ENCODE measurements around the gene KCNC4.
A peak's percentile ranks its signal among the peaks of the same experiment; 100 is the strongest.

Gene KCNC4

DNA sequence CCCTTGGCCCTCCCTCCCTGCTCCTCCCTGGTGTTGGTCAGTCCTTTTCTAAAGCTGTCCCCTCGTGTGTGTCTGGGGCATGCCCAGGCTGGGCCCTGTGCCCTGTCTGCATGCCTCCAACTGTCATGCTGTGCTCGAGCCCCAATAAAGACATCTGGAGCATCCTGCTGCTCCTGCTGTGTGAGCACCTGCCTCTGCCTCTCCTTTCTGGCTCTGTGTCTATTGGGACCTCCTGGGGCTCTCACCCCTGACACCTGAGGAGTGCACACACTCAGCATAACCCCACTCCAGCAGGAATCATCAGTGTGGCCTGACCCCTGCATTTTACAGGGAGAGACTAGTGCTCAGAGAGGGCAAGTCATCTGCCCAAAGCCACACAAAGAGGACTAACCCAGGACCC, 23.7 kb downstream of the KCNC4 start:
- peak; percentile 14 for DNase-seq

DNA sequence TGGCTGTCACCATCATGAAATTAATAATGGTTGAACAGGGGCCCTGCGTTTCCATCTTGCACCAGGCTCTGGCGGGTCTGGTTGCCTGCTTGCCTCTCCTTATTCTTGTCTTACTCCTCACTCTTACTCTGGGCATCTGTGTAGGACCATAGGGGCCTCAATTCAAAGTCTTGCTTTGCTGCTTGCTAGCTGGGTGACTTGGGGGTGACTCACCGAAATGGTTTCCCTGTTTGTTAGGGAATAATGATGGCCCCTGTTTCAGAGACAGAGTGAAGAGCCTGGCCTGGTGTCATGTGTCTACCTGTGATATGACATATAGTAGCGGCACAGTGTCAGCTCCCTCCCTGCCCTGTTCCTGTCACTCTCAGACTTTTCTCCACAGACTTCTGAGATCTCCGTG, 24.6 kb downstream of the KCNC4 start:
- DNase-seq = no peak

DNA sequence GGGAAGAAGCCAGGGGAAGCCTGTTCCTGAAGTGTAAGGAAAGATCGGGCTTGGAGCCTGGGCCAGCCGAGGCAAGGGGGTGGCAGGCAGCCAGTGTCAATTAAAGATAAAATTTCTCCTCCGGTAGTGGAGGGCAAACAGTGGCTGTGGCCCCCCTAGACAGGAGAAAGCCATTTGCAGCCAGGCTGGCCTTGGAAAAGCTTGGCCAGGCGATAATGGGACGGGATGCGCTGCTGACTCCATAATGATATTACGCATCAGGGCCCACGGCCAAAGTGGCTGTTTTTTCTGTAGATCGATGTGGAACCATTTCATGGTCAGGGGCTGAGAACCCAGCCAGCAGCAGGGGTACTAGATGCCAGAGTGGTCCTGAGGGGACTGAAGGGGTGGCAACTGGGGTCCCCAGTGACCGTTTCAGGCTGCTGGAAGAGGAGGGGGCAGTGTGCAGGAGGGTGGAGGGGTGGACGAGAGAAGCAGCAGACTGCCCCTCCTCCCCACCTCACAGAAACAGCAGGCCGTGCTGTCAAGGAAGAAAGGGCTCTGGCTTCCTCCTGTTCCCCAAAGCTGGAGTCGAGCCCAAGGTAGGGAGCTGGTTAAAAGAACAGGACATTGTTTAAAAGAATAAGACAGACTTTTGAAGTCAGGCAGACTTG, 25.2 kb downstream of the KCNC4 start:
- no peak for DNase-seq

DNA sequence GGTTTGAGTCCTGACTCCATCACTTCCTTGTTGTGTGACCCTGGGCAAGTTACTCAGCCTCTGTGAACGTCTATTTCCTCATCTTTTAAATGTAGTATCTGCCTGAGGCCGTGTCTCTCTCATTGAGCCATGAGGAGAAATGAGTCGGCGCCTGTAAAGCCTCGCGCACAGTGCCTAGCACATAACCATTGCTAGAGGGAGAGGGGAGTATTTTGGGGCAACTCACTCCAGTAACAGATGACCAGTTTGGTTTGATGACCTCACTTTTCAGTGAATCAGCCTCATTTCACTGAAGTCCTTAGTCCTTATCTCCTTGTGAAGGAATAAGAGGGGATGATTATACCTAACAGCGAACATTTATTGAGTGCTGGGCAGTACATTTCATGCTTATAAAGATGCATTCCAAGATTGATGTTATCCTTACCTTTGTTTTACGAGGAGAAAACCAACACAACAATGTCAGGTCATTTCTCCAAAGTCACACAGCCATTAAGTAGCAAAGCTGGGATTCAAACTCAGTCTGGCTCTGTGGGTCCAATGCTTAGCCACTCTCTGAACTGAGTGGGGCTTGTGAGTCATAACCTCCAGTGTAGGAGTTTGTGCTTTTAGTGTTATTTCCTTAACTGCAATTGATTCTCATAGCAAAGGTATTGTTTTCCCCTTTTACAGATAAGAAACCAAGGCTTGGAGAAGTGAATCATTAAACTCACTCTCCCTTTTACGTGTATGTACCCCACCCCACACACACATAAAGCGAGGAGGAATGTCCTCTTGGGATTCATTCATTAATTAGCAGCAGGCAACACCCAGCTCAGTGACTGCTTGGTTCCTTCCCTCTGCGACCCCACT, 25.9 kb downstream of the KCNC4 start:
- DNase-seq = no peak

DNA sequence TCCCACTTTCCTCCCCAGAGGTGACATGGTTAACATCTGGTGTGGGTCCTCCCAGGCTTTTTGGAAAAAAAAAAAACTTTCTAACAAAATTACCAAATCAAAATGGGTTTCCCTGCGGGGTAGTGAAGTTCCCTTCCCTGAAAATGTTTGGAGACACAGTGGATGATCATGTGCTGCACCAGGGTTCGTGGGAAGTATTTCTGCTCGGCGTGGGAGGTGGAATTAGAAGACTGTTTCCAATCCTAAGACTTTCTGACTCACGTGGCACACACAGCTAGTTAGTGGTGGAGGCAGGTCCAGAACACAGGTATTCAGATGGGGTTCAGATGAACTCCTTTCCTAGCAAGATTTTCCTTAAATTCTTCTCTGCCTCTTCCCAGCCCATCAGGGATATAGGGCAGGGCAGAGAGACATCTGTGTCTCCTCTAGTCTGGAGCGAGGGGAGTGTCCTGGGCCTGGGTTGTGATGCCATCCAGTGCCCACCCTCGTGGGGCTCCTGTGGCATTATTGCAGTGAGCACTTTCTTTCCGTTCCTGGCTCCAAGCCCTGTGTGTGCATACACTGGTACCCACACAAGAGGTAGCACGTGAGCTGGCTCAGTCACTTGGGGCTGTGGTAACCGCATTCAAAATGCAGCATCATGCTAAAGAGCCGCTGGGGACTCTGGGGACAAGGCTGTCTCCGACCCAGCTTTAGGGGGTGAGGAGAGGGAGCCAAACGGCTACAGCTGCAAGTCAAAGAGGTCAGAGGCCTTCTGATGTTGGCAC, 27.5 kb downstream of the KCNC4 start:
- DNase-seq = no peak

DNA sequence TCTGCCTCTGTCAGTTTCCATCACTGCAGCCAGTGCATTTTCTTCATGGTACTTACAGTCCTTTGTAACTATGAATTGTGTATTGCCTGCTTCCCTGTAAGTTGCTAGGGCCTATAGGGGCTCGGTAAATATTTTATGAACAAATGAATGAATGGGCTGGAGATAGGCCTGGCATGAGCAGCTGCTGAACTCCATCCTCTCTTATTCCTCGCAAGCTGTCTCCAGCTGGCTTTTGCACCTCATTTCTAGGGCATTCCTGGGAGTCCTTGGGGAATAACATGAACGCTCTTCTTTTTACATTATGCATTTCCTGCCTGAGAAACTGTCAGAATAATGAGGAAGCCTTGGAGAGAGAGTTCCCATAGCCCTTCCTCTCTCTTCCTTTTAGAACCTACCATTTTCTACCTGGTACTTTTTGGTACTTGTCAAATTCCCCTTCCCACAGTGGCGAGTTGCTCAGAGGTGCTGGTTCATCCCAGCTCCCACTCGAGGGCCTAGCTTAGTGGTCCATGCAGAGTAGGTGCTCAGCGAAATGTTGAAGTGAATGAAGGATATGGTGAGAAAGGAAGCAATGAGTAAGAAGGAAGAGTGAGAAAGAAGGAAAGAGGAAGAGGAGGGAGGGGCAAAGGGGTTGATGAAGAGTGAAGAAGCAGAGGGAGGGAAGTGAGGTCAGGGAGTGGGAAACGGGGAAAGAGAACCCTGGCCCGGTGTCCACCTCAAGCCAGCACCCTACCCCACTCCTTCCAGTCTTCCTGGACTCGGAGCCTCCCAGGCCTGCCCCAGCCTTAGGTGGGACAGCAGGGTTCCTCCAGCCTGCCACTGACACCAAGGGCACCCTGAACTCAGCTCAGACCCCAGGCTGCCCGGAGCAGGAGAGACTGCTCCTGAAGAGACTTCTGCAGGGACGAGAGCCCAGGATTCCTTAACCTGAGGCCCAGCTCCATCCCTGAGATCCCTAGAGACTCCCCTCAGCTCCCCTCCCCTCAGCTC, 29.6 kb downstream of the KCNC4 start:
- no peak for DNase-seq

DNA sequence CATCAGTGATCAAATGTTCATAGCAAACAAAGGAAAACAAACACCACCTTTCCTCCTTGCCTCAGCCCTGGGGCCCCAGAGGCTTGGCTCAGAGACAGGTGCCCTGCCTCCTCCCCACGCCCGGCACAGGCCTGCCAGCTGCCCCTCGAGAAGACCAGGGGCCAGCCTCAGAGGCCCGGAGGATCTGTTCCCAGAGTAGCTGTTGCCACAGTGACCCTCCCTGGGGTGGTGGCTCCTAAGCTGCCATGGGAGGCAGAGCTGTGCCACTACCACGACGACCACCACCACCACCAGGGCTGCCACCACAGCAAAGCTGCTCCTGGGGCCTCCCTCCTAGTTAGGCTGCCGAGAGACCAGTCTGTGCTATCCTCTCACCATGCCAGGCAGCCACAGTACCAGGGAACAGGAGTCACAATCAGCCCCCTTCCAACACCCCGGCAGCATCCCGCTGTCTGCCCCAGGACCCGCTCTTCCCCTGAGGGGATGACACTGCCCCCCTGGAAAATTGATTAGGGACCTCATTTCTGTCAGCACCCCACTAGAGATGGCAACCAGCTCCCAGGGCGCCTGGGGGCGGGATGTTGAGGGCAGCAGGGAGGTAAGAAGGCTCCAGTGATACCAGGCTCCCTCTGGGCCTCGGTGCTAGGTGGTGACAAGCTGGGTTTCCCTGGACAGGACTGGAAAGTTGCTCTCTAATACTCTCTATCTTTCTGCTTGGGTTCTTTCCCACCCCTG, 30.5 kb downstream of the KCNC4 start:
- peak; percentile 64 for DNase-seq

DNA sequence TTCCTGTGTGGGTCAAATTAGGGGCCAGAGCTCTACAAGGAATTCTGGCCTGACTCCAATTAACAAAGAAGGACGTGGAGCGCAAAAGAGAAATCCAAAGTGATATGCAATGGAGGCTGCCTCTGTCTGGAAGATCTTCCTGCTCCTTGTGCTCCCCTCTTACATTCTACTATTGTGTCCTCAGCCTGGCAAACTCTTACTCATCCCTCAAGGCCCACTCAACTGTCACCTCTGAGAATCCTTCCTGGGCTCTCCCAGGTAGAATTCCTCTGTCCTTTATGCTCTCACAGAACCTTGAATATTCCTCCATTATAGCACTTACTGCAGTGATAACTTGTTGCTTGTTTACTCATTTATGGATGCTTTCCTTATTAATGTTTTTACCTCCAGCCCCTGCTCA, 31.4 kb downstream of the KCNC4 start:
- DNase-seq = no peak

DNA sequence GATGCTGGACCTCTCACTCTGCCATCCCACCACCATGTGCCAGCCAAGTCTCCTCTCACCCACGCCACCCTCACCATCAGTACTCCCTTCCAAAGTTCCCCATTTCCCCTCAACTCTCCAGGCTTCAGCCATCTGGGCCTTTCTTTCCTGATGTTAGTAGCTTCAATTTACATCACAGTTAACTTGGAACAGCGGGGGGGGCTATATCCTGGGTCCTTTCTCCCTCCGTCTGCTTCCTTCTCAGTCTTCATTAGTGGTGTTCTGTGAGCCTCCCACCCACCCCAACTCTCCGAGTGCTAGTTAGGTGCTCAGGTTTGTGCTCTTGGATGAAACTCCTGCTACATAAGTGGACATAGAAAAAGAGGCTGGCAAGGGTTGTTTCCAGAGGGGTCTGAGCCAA, 31.9 kb downstream of the KCNC4 start:
- DNase-seq = no peak

DNA sequence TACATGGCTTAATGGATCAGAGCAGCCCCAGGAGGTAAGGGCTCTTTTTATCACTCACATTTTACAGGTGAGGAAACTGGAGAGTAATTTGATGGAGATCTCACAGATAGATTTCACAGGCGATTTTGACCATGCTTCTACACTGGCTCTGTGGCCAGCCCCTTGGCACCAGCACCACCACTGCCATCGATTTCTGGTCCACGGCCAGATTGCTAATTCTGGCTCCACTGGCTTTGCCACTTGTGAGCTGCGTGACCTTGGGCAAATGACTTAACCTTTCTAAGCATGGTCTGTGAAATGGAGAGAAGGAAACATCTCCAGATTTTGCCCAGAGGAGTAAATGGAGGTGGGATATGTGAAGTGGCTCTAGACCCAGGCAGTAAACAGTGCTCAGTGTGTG, 32.6 kb downstream of the KCNC4 start:
- no peak for DNase-seq

DNA sequence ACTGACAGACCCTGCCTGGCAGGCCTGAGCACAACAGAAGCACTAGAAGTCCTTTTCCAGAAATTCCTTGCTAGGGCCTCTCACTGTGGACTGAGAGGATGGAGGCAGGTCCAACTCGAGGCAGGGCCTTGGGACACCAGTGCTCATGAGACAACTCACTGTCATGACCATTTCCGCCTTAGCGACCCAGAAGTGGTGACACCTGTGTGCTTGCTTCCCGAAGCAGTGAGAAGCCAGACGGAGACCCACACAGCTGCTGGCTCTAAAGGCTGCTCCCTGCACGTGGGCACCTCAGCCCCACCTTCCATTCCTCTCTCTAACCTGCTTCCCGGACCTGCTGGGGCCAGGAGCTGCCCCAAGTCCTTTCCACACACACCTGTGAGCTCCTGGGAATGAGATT, 33.0 kb downstream of the KCNC4 start:
- peak; percentile 17 for DNase-seq

DNA sequence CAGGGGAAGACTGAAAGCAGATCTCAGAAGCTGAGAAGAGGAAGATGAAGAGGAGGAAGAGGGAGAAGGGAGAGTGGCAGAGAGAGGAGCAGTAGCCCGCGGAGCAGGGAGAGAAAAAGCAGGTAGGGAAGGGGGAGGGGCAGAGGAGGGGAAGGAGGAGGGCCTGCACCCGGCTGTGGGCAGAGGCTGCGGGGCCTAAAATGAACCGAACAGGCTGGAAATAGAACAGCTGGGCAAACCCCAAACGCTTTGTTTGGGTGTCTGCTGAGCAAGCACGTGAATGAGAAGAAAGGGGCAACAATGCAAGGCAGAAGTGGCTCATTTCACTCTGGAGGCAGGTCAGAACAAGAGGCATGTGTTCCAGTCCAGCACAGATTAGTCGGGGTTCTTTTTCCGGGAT, 33.5 kb downstream of the KCNC4 start:
- DNase-seq = no peak

DNA sequence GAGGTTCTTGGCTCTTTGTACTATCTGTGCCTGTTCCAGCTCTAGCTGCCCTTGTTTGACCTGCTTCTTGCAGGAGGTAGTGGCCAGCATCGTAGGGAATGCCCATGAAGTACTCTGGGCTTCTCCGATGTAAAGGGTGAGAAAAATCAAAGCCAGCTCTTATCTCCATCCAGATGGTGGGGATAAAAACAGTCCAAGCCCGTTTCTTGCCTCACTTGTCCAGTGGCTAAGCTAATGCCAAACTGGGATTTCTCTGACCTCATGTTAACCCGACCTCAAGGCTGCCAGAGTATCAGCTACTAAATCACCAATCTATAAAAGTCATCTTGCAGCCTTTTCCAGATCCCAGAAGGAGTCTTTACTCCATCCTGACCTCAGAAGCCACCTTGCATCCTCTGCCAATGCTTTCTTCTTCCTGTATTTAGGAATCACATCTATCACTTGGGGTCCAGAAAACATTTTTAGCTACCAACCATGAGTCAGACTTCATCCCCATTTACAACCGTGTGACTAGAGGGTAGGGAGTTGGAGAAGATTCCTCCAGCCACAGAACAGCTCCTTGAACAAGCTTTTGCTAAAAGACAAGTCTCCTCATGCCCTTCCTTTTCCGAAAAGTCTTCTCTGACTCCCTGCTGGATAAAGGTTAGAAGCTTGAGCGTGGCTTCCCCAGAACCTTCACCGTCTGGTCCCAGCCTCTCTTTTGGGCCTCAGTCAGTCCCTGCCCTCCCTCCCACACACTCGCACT, 35.9 kb downstream of the KCNC4 start:
- DNase-seq = no peak

DNA sequence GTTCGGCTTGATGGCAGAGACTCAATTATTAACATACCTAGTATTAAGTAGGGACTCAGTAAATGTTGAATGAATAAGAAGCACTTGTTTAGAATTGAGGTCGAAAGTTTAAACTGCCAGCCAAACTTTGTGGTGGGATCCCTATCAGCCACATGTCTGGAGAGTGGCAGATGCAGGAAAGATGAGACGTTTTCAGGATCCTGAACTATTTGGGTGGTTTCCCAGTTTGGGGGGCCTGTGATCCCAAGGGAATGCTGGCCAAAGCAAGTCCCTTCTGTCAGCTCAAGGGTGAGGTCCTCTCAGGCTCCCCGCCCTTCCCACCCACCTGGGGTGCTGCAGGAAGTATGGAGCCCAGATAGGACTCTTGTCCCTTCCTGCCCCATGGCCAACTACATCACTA, 38.6 kb downstream of the KCNC4 start:
- no peak for DNase-seq

DNA sequence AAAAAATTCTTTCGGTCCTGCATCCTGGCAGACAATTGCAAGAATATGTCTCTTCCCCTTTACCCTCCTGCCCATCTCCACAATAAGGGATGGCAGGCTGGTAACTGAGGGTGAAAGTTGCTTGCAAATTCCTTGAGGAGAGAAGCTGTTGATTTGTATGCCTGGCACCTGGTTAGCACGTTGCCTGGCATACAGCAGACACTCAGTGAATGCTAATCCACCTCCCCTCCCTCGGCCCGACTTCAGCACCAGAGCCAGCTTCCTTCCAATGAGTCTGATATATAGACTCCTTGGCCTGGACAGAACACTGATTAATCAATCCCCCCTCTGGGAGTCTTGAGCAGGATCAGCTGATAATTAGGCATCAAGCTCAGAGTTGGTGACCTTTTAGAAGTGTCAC, 39.1 kb downstream of the KCNC4 start:
- DNase-seq = no peak

DNA sequence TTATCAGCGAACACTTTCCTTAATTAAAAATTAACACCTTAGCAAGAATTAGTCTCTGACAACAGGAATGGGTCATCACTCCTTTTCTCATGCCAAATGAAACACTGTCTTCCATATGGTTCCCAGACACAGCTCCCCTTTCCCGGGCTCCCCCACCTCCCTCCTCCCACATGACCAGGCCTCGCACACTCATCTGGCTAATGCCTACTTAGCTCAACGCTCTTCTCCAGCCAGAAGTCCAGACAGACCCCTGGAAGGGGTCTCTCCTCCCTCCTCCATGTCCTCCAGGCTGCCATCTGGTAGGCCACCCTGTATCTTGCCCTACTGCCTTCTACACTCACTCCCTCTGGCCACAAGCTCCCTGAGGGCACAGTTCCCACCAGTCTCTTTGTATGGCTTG, 39.9 kb downstream of the KCNC4 start:
- DNase-seq = no peak

DNA sequence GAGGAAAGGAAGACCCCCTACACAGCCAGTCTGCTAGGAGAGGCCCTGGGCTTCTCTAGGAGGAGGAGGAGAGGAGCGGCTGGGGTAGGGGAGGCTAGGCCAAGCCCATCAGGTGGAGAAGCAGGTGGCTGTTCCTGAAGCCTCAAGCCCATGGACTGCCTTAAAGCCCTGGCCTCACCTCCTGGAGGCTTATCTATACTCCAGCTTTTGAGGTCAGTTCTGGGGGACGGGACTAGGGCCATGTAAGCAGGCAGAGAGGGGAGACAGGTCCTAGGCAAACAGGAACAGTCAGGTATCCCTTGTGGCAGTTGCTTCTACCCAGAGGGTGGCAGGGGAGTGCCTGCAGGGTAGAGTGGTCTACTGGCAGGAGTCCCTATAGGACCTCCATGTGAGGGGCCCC, 40.6 kb downstream of the KCNC4 start:
- no peak for DNase-seq

DNA sequence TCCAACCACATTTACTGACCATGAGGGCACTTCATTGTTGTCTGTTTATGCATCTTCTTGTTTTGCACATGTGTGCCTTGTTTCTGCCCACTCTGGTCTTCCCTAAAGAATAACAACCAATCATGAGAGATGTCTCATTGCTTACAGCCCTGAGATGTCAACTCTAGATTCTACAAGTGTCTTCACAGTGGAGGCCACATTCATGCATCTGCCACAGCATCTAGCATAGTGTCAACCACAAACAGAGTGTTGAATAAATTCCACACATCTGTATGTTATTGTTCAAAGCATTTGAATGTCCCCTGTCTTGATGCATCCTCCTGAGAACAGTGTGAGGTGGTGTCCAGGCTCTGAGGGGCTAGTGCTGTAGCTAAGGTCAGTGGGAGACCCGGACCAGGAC, 43.1 kb downstream of the KCNC4 start:
- no peak for DNase-seq

DNA sequence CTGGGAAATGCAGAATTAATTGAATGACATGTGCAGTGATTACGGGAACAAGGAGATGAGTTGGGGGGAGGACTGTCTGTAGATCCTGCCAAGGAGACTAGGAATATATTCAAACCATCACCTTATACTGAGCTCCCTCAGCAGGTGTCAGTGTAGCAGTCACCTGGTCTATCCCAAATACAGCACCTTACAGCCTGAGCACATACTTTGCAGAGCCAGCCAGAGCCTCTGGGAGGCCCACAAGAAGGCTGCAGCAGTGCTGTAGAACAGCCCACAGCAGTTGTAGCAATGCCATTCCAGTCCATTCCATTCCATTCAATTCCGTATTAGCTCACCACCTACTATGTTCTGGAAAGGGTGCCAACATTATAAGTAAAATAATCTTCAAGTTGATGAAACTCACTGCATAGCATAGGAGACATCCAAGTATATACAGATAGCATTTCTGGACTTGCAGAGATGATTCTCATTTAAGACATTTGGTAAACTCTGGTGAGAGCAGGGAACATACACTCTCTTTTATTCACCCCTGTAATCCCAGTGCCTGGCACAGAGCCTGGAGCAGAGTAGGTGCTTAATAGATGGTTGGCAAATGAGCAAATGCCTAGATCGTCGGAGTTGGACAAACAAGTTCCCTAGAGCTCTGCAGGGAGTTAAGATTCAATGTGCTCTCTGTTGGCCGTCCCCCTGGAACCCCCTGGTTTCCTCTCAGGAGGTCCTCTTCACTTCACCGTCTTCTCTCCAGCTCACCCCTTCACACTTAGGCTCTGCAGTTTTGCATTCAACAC, 44.7 kb downstream of the KCNC4 start:
- DNase-seq = no peak

DNA sequence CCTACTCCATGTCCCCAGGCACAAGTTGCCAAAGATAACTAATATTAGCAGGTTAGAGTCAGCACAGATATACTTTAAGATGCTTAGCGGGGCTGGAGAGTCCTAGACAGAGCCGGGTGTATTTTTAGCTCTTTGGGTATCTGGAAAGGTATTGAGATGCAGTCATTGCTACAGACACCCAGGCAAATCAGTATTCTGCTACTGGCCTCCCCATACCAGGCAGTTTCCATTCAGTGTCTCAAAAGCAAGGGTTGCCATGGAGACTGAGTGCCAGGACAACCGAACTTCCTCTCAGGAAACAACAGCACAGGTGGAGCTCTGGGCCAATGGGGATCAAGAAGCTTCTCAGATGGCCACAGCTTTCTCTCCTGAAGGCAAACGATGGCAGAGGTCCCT, 45.3 kb downstream of the KCNC4 start:
- DNase-seq = no peak
